Gastrocnemius medialis (tissue), 4 donors: ENCODE data around the gene PRKAA2. TPM values are rescaled to one million over a fixed set of nuclear protein-coding genes. Genes with fewer than 3 reads are reported as not detected.

Experiments
- ATAC-seq, 2 donors: fragments of 150-250 bp; one replicate each; pipeline ENCODE4 v1.9.1; 2016
- DNase-seq, 2 donors: peaks; one replicate each; pipeline ENCODE4 v3.0.0-alpha.2; 2019
- H3K27ac ChIP-seq, 4 donors: fragments of 200-600 bp; sonication (generic); 1 replicate in 1 of 4; 2 replicates in 3 of 4; pipeline ENCODE4 v1.5.1; 2016 to 2018; ENCODE audit warnings: mild to moderate bottlenecking in 2 of 4, moderate library complexity in 1 of 4
- H3K27me3 ChIP-seq, 3 donors: fragments of 200-600 bp; sonication (generic) in 2 of 3; 1 replicate in 1 of 3; 2 replicates in 2 of 3; pipeline versions ENCODE4 v1.5.1 to v1.6.0; 2016 to 2019; ENCODE audit warnings: mild to moderate bottlenecking in 1 of 3, moderate library complexity in 1 of 3
- H3K36me3 ChIP-seq, 2 donors: fragments of 200-600 bp; sonication (generic) in 1 of 2; one replicate each; pipeline ENCODE4 v1.5.1; 2017 to 2018
- H3K4me1 ChIP-seq, 2 donors: fragments of 200-600 bp; sonication (generic) in 1 of 2; one replicate each; pipeline ENCODE4 v1.5.1; 2016 to 2017; ENCODE audit warnings: mild to moderate bottlenecking in 2 of 2
- H3K4me3 ChIP-seq, 4 donors: fragments of 200-600 bp; sonication (generic) in 3 of 4; 1 replicate in 1 of 4; 2 replicates in 3 of 4; pipeline ENCODE4 v1.5.1; 2016 to 2019; ENCODE audit warnings: mild to moderate bottlenecking in 2 of 4
- H3K9me3 ChIP-seq, 3 donors: fragments of 200-600 bp; sonication (generic) in 2 of 3; 1 replicate in 1 of 3; 2 replicates in 2 of 3; pipeline ENCODE4 v1.5.1; 2016 to 2019
- CTCF ChIP-seq, 5 experiments: fragments of 450-650 bp in 3 of 5; fragments of 200-600 bp in 2 of 5; sonication (generic) in 2 of 5; IDR thresholded peaks in 4 of 5; conservative IDR thresholded peaks in 1 of 5; 1 replicate in 4 of 5; 2 replicates in 1 of 5; pipeline ENCODE4 v1.5.1; 2016 to 2019; ENCODE audit warnings: antibody characterized with exemption in 5 of 5, mild to moderate bottlenecking in 3 of 5, moderate library complexity in 3 of 5
- POLR2A ChIP-seq, 2 donors: fragments of 450-650 bp; IDR thresholded peaks; one replicate each; pipeline ENCODE4 v1.6.1; 2017; ENCODE audit warnings: antibody characterized with exemption in 2 of 2, mild to moderate bottlenecking in 2 of 2, moderate library complexity in 2 of 2
- in situ Hi-C, 4 donors: fragments of 200-750 bp; cut with MboI; loops; one replicate each; pipeline versions ENCODE4 v1.15.0 to v1.8.0; 2017; ENCODE audit warnings: low sequenced_read_pairs in 4 of 4
- intact Hi-C: fragments of 100-400 bp; cut with DNase I; formaldehyde crosslinking; loops from one replicate; pipeline ENCODE4 v1.15.1; 2023; ENCODE audit warnings: low total_unique reads
- total RNA-seq, 4 donors: library from RNA; depleted of rRNA; stranded (reverse); fragments of >200 nt; gene quantifications; one replicate each; pipeline versions ENCODE4 v1.1.0 to v1.2.3, GENCODE V29; 2016

Gene PRKAA2
- total RNA-seq, 4 donors from 2014 or later: 24.6 to 78.6 (median 70.9) TPM

DNA sequence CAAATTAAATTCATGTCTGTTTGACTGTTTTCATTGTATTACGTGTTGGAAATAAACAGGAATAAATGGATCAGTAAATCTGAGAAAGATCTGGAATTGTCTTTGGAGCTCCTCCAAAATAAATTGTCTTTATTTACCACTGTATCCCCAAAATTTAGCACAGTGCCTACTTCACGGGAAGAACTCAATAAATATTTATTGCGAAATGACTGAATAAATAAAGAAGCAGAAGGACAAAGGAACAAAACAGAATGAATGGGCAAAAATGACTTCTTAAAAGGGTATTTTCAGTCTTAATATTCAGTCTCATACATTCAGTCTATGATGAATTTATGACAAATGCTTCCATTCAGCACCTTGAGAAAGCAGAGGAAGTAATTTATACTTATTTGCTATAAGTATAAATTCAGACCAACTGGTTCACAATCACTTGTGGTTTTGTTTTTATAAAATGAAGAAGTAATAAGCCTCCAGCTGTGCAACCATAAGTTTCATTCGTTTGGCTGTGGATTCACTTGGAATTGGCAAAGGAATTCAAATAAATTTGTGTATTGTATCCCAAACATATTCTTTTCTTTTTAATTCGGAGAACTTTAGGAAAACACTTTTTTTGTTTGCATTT is 19.2 kb upstream of the PRKAA2 start:
- Histone ChIP-seq H3K36me3 (no peaks in the 10 kb centered on the region), H3K4me1 (no peaks in the 10 kb centered on the region), H3K27ac (no peak overlapping the region), H3K27me3 (no peaks in the 10 kb centered on the region), H3K4me3 (no peak overlapping the region), H3K9me3 (no peaks in the 10 kb centered on the region)
- DNase-seq: no peak
- TF ChIP-seq POLR2A (IDR thresholded peaks at IDR 0.05) (no peak), CTCF (IDR thresholded peaks at IDR 0.05 in 4 of 5, conservative IDR thresholded peaks at IDR 0.05 in 1 of 5) (no peak)
- ATAC-seq: no peak
- in situ Hi-C loops (no loop called here), intact Hi-C loops (no loop called here)

DNA sequence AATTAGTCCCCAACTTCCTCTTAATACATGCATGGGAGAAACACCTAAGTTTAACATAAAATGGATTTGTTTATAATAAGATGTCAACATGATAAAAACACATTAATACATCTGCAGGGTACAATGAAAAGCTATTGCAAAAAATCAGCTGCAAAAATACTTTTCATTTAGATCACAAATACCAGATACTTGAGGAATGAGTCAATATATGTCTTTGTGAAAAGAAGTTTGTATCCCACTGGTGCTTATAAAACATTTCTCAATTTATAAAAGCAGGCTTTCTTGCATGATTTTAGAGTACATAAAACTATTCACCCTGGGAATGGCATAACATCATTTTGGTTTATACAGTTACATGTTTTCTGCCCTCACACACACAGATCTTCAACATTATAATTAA is 18.6 kb upstream of the PRKAA2 start:
- DNase-seq (no peak), ATAC-seq (no peak)
- intact Hi-C loops (no loop called here), in situ Hi-C loops (no loop called here)
- Histone ChIP-seq H3K27me3 (no peaks in the 10 kb centered on the region), H3K4me1 (no peaks in the 10 kb centered on the region), H3K9me3 (no peaks in the 10 kb centered on the region), H3K27ac (no peak overlapping the region), H3K4me3 (no peak overlapping the region), H3K36me3 (no peaks in the 10 kb centered on the region)
- TF ChIP-seq POLR2A (IDR thresholded peaks at IDR 0.05) (no peak), CTCF (IDR thresholded peaks at IDR 0.05 in 4 of 5, conservative IDR thresholded peaks at IDR 0.05 in 1 of 5) (no peak)

DNA sequence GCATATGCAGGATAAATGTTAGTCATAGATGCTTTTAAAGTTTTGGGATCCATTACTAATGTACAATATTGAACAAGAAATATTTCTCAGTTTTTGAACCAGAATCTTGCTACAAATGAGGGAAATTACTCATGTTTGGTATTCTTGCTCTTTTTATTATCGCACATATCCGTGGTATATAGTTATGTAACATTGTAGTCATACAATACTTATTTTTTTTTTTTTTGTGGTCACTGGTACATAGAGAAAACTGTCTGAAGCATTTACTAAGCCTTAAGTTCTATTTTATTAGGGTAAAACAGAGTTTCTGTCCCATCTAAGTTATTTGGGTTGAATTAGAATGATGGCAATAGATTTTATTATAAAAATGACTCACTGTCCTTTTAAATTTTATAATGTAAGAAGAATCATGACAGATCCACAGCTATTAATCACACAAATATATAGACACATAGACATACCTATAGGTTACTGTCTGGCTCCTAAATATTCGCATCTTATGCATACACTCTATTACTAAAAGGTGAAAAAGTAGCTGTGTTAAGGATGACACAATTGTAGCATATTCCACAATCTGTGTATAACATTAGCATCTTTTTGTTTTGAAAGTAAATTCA is 18.0 kb upstream of the PRKAA2 start:
- in situ Hi-C loops: no loop called here

DNA sequence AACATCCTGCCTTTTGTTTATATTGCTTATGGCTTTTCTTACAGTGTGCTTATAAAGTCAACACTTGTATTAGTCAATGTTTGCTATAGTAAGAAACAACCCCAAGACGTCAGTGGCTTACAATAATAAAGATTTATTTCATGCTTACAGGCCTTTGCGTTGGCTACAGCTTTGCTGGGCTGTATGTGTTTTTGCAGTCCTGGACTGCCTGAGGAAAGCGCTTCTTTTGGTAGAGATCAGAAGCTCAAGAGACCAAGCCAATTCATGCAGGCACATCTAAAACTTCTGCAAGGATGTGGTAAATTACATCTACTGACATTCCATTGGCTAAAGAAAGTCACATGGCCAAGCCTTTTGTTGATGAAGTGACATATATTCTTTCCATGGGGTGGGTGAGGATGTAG is 17.5 kb upstream of the PRKAA2 start:
- Histone ChIP-seq H3K27me3 (no peaks in the 10 kb centered on the region), H3K4me1 (no peaks in the 10 kb centered on the region), H3K9me3 (no peaks in the 10 kb centered on the region), H3K27ac (no peak overlapping the region), H3K36me3 (no peaks in the 10 kb centered on the region), H3K4me3 (no peak overlapping the region)
- ATAC-seq: no peak
- no peak for DNase-seq
- TF ChIP-seq POLR2A (IDR thresholded peaks at IDR 0.05) (no peak), CTCF (IDR thresholded peaks at IDR 0.05 in 4 of 5, conservative IDR thresholded peaks at IDR 0.05 in 1 of 5) (no peak)
- intact Hi-C loops: no loop called here
- in situ Hi-C loops: no loop called here

More for the DNA sequence above, 18.0 kb upstream of the PRKAA2 start:
- H3K36me3 ChIP-seq: no peaks in the 10 kb centered on the region
- no peaks in the 10 kb centered on the region for H3K27me3 ChIP-seq
- DNase-seq: no peak
- intact Hi-C loops: no loop called here
- no peak for ATAC-seq
- no peak for TF ChIP-seq CTCF (IDR thresholded peaks at IDR 0.05 in 4 of 5, conservative IDR thresholded peaks at IDR 0.05 in 1 of 5)
- TF ChIP-seq POLR2A (IDR thresholded peaks at IDR 0.05): no peak
- no peak overlapping the region for H3K27ac ChIP-seq
- H3K4me3 ChIP-seq: no peak overlapping the region
- no peaks in the 10 kb centered on the region for H3K9me3 ChIP-seq
- H3K4me1 ChIP-seq: no peaks in the 10 kb centered on the region
